EH (cell line): Measurements from ENCODE around the gene GOLGB1.

Source experiments
- DNase-seq: peaks from one replicate; pipeline ENCODE4 v3.0.0-alpha.2; 2015; ENCODE audit warnings: low read depth

The GOLGB1 gene

GRCh38 chr3:121637922-121638321 is 111.6 kb downstream of the GOLGB1 start:
- no peak for DNase-seq

GRCh38 chr3:121630355-121630754 is 119.2 kb downstream of the GOLGB1 start:
- DNase-seq = no peak

GRCh38 chr3:121629601-121630000 is 119.9 kb downstream of the GOLGB1 start:
- DNase-seq = no peak

GRCh38 chr3:121627622-121628021 is 121.9 kb downstream of the GOLGB1 start:
- no peak for DNase-seq

- no peak for DNase-seq
Measured at GRCh38 chr3:121627211-121627610, 122.3 kb downstream of the GOLGB1 start.

GRCh38 chr3:121626495-121626894 is 123.0 kb downstream of the GOLGB1 start:
- no peak for DNase-seq

- no peak for DNase-seq
Measured at GRCh38 chr3:121624147-121624899, 125.2 kb downstream of the GOLGB1 start.

- no peak for DNase-seq
Measured at GRCh38 chr3:121621491-121621890, 128.1 kb downstream of the GOLGB1 start.

- no peak for DNase-seq
Measured at GRCh38 chr3:121619691-121620090, 129.8 kb downstream of the GOLGB1 start.
